ENCODE results near the gene IQCM.

GRCh38 chr4:149815743-149816142 is at the start of gene IQCM:
- TF ChIP-seq POLR2A (IDR thresholded peaks at IDR 0.05; ENCODE audit: low read depth, low read length) (no peak), TAF1 (IDR thresholded peaks at IDR 0.05; ENCODE audit: low read depth, low read length) (no peak)
